GM18907 (cell line): ENCODE data around the gene SDHAF4.
"Not testable (repeated sequence)": the region's sequence is repeated elsewhere in the genome, so short reads cannot be mapped to it uniquely, and the experiment has no call there.

Experiments used
- ATAC-seq: cut with Tn5 transposase; IDR thresholded peaks from one replicate; pipeline ENCODE4 v1.9.1; 2021; ENCODE audit warnings: mild to moderate bottlenecking, moderate library complexity; ENCODE audit not compliant: unreplicated experiment

SDHAF4 gene

DNA sequence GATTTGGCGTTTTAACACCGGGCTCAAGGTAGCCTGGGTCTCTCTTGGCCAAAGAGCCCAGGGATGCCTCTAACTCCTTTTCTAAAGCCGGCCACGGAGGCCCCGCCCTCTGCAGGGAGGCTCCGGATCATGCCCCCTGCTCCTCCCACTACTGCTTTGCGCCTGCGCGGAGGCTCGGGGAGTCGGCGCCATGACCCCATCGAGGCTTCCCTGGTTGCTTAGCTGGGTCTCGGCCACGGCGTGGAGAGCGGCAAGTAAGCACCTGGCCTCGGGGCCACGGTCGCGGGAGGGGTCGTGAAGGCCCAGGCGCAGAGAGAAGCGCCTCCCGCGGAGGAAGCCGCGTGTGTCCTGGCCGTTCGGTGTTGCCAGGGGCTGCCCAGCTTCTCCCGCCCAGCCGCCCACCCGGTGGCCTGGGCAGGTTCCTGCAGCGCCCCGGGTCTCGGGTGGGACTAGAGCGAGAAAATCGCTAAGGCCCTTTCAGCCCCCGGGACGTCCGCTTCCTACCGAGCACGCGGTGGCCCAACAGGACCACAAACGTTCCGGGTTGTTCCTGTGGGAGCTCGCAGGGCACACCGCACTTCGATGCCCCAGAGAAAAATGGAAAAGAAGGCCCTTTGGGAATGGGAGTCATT is at the start of gene SDHAF4:
Gene SDHAF4 (plus strand): TSS at position 180 of the 632 bp plus-strand sequence. CDS start 11 bp downstream, at position 191.
- peak; percentile 99 for ATAC-seq

DNA sequence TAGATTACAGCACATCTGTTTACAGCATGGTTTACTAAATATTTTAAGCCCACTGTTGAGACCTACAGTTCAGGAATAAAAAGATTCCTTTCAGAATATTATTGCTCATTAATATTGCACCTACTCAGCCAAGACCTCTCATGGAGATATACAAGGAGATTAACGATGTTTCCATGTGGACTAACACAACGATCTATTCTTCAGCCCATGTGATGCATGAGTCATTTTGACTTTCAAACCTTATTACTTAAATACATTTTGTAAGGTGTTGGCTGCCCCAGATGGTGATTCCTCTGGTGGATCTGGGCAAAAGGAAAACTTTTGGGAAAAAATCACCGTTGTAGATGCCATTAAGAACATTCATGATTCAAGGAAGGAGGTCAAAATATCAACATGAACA is 48.0 kb upstream of the SDHAF4 start:
- ATAC-seq, result no peak

DNA sequence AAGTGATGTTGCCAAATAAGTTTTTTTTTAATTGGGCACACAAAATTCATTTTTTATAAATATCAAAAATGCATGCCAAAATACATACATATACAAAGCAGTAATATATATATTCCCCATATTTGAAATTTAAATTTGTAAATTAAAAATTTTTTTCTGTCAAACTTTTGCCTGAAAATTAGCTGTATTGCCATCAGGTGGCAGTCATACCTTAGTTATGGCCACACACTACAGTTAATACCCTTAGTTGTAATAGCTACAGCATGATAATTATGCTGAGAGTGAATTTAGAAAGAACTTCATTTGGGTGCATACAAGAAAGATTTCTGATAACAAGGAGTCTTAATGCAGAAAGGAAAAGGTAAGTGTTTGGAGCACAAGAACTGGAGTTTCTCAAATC is 46.2 kb upstream of the SDHAF4 start:
- ATAC-seq, result no peak

GRCh38 chr6:70524721-70525286 is 41.9 kb upstream of the SDHAF4 start:
- no peak for ATAC-seq

GRCh38 chr6:70527071-70527737 is 39.5 kb upstream of the SDHAF4 start:
- ATAC-seq, result no peak

- ATAC-seq, result no peak
Measured at GRCh38 chr6:70530023-70530422, 36.7 kb upstream of the SDHAF4 start.

GRCh38 chr6:70531133-70531532 is 35.6 kb upstream of the SDHAF4 start:
- no peak for ATAC-seq

DNA sequence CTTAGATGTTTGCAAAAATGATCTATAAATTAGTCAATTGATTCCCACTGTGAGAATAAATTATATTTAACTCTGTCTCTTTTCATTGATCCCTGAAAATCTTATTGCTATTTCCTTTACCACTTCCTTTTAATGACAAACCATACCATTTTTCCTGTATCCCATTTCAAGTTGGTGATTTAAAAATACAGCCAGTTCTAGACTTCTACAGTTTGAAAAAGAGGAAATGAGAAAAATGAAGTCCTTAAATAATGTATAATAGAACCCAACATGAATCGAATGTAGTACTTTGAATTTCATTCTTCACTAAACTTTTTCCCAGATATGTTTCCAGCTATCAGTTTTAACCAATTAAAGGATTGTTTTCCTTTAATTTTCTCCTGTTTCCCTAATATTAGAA is 29.5 kb upstream of the SDHAF4 start:
- no peak for ATAC-seq

DNA sequence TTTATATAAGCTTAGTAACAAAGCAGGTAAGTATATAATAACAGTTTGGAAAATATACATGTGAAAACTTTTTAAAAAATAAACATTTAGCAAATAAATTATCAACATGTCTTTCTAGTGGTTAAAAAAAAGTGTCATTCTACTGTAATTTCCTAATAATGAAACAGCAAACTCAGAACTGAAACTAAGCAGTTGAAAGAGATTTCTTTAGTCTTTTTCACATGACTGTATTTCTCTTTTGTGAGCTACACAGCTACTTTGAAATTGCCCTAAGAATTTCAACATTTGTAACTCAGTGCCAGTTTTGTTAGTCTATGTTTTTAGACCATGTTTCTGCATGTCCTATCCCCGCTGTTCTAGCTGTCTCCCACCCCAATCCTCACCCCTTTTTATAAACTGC is 28.4 kb upstream of the SDHAF4 start:
- peak; percentile 84 for ATAC-seq

- peak; percentile 44 for ATAC-seq
Measured at GRCh38 chr6:70547313-70547712, 19.4 kb upstream of the SDHAF4 start.

DNA sequence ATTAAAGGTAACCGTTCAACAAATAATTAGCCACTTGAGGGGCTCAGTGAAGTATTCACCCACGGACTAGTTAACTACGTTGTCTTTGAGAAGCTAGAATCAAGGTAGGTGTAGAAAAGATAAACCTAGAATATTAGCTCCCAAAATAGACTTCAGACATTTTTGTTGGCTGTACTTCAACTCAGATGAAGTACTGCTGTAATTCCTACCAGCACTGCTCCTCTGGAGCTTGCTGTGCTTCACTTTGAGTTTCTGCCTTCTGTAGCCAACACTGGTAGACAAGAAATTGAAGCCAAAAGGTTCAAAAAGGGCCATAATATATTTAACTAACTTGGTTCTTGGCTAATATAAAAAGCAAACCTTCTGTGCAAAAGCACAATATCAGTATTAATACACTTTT is 18.8 kb upstream of the SDHAF4 start:
- ATAC-seq, result no peak

GRCh38 chr6:70549327-70549726 is 17.4 kb upstream of the SDHAF4 start:
- no peak for ATAC-seq

DNA sequence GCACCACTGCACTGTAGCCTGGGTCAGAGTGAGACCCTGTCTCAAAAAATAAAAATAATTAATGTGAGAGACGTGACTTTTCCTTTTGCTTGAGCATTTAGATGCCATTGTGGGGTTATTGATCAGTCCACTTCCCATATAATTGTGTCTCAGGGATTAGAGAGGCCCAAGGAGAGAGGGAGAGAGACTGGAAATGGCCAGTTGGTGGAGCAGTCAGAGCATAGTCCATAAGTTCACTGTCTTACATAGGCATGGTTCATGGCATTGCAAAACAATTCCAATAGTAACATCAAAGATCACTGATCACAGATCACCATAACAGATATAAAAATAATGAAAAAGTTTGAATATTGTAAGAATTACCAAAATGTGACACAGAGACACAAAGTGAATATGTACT is 15.2 kb upstream of the SDHAF4 start:
- no peak for ATAC-seq

DNA sequence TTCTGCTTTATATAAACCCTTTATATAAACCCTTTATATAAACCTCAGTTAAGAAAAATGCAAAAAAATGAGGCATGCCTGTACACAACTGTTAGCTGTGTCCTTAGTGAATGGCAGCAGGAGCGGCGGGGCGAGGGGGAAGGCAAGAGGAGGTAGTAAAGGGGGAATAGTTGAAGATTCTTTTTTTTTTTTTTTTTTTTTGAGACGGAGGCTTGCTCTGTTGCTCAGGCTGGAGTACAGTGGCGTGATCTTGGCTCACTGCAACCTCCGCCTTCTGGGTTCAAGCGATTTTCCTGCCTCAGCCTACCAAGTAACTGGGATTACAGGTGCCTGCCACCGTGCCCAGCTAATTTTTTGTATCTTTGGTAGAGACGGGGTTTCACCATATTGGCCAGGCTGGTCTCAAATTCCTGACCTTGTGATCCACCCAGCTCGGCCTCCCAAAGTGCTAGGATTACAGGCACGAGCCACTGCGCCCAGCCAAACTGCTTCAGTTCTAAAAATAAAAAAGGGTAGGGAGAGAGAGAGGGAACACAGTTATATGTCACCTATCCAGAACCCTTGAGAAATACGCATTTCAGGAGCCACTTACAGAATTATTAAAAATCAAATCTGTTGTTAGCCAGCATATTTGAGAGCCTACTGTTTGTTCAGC is 14.3 kb upstream of the SDHAF4 start:
- not testable (repeated sequence) for ATAC-seq

DNA sequence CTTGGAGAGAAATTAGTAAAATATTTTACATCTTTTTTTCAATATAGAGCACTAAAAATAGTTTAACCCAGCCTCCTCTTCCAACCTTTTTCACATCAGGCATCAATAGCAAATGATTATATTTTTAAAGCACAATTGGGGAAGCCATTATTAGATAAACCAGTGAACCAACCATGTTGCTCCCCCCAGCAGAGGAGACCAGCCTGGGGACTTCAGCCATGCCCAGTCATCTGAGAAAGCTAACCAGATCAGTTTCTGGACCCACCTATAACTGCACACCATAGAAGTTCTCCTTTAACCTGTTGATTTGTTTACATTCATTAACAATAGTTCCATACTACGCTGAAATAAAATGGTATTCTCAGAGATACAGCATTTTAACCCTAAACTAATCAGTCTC is 13.8 kb upstream of the SDHAF4 start:
- ATAC-seq, result no peak

DNA sequence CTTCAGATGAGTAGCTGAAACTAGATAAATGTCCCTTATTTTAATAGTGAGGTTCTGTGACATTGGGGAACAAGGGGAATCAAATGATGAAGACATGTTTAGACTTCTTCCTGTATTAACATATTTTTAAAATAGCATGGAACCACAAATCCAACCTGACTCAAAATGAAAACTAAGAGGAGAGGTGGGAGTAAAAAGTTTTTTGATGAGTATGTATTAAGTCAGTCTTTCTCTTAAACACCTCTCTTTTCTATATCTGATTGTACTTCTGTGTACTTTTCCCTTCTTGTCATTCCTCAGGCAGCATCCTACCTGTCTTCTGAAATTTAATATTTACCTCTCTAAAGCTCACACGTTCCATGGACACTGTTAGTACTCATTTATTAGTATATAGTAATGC is 8.7 kb upstream of the SDHAF4 start:
- no peak for ATAC-seq

- not testable (repeated sequence) for ATAC-seq
Measured at GRCh38 chr6:70562401-70562800, 4.3 kb upstream of the SDHAF4 start.

DNA sequence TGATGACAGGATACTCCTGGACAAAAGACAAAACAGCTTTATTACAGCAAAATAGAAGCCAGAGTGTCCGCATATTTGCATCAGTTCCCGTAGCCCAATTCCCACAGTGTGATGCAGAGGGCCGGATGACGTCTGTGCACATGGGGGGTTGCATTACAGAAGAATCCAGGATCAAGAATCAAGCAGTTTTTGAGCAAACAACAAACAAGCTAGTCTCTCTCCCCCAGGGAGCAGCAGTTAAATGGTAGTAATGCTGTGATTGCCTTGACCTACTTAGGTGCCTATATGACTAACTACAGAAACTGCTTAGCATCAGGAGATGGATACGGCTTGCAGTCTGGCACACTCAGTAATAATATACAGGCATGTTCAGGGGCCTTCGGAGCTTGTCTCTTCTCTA is 3.2 kb upstream of the SDHAF4 start:
- ATAC-seq, result no peak

DNA sequence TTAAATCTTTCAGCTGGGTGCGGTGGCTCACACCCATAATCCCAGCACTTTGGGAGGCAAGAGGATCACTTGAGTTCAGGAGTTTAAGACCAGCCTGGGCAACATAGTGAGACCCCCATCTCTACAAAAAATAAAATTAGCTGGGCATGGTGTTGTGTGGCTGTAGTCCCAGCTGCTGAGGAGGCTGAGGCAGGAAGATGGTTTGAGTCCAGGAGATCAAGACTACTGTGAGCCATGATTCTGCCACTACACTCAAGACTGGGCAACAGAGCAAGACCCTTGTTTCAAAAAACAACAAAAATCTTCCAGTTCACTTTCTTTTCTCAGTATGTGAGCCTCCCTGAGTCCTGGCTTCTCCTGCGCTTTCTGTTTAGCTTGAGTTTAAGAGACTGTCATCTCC is 7.9 kb downstream of the SDHAF4 start:
- no peak for ATAC-seq

GRCh38 chr6:70575899-70576495 is 9.3 kb downstream of the SDHAF4 start:
- ATAC-seq, result no peak

- ATAC-seq, result peak; percentile 92
Measured at GRCh38 chr6:70586114-70586513, 19.4 kb downstream of the SDHAF4 start.

GRCh38 chr6:70590400-70590799 is 23.7 kb downstream of the SDHAF4 start:
- ATAC-seq, result no peak
